Middle frontal gyrus (tissue), 1 donor: ENCODE results near the gene FAM24B.
"Not testable (repeated sequence)": the region's sequence is repeated elsewhere in the genome, so short reads cannot be mapped to it uniquely, and the experiment has no call there.

ENCODE experiments used
- DNase-seq: peaks from one replicate; pipeline ENCODE4 v3.0.0-alpha.2; 2015; ENCODE audit warnings: low spot score; ENCODE audit errors: extremely low spot score

Gene FAM24B

GRCh38 chr10:122879339-122880273 is at the start of gene FAM24B:
Gene FAM24B (minus strand): TSS chr10:122879581. CDS start chr10:122850515, 29,066 bp downstream.
- peak; percentile 96 for DNase-seq

- DNase-seq = no peak
These were observed 36.3 kb upstream of the FAM24B start for GRCh38 chr10:122915700-122916099.

DNA sequence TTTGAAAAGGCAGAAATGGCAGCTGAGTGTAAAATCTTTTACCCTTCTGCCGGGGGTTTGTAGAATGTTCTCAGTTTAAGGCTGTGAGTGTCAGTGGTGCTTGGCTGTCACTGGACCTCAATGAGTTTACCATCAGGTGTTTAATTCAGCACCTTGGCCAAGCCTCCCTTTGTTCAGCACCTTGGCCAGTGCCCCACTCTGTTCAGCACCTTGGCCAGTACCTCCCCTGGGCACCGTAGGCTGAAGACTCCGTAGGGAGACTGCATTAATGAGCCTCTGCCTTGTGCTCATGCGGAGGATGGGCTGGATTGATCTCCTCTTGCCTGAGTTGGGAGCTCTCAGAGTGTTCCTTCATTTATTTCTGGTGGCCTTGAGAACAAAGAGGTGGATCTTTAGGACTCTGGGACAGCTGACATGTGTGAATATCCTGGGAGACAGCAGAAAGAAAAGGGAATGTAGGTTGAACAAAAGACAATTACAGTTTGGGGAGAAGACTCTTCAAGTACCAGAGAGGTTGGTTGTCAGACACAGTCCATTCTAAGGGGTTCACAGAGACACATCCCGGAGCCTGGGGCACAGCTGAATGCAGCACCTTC is 32.6 kb upstream of the FAM24B start:
- no peak for DNase-seq

GRCh38 chr10:122910310-122910709 is 30.9 kb upstream of the FAM24B start, which contains the start of gene FAM24A:
Gene FAM24A (plus strand): TSS chr10:122910610. CDS start chr10:122911635, 1,025 bp downstream.
- DNase-seq = no peak

DNA sequence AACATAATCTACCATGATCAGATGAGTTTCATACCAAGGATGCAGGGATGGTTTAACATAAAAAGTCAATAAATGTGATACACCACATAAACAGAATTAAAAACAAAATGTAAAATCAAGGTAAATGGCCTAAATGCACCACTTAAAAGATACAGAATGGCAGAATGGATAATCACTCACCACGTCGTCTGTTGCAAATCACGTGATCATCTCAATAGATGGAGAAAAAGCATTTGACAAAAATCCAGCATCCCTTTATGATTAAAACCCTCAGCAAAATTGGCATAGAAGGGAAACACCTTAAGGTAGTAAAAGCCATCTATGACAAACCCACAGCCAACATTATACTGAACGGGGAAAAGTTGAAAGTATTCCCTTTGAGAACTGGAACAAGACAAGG is 24.5 kb upstream of the FAM24B start:
- DNase-seq = not testable (repeated sequence)

- no peak for DNase-seq
These were observed 15.0 kb upstream of the FAM24B start for GRCh38 chr10:122894261-122894944.

GRCh38 chr10:122884166-122884565 is 4.8 kb upstream of the FAM24B start:
- DNase-seq = no peak

DNA sequence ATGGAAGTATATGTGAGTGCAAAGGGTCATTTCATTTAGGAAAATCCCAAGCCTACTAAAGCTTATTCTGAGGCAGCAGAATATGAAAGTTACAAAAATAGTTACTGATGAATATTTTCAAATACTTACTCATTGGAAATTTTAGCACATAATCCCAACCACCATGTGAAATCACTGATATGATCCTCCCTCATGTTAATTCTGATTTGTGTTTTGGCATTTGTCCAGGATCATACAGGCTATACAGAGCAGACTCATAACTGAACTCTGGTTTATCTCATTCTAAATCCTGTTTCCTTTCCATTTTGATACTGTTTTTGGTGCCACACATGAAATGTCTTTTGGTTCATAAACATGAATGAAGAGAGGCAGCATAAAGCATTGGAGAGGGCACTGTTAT is 3.4 kb upstream of the FAM24B start:
- no peak for DNase-seq

- no peak for DNase-seq
These were observed 512 bp downstream of the FAM24B start for GRCh38 chr10:122878799-122879338.

DNA sequence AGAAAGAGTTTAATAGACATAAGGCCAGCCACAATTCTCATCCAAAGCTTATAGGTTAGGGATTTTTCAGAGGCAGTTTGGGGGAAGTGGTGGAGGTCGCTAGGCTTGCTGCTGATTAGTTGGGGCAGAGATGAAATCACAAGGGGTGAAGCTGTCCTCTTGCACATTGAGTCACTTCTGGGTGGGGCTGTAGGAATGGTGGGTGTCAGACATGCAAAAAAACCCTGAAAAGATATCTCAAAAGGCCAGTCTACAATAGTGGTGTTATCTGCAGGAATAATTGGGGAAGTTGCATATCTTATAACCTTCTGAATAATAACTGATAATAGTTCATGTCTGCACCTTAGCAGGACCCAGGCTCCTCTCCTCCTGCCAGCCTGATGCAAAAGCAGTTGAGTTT is 2.1 kb downstream of the FAM24B start:
- DNase-seq = no peak

GRCh38 chr10:122876467-122876855 is 2.9 kb downstream of the FAM24B start:
- no peak for DNase-seq

DNA sequence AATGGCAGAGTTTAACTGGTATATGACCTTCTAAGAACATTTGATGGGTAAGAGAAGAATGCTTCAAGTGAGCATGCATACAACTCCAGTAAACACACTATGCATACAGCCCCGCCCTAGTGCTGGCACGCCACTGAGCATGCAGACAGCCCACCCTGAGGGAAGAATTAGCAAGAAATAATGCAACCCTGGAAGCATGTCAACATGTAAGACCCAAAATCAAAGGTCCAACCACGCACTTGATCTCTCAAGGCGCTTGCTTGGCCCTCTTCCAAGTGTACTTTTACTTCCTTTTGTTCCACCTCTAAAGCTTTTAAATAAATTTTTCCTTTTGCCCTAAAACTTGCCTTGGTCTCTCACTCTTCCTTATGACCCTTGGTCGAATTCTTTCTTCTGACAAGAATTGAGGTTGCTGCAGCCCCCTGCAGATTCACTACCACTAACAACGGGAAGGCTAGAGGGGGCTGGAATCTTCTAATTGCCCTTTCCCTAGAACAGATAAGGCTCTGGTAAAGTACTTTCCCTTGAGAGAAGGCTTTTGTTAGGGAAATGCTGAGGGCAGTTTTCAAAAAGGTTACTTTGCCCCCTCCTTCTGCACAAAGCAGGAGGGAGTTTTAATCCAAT is 3.4 kb downstream of the FAM24B start:
- no peak for DNase-seq

- DNase-seq = not testable (repeated sequence)
These were observed 7.4 kb downstream of the FAM24B start for GRCh38 chr10:122871947-122872346.

GRCh38 chr10:122868768-122869167 is 10.6 kb downstream of the FAM24B start:
- DNase-seq = not testable (repeated sequence)

- not testable (repeated sequence) for DNase-seq
These were observed 12.5 kb downstream of the FAM24B start for GRCh38 chr10:122866757-122867482.

GRCh38 chr10:122864901-122865300 is 14.5 kb downstream of the FAM24B start:
- DNase-seq = no peak

DNA sequence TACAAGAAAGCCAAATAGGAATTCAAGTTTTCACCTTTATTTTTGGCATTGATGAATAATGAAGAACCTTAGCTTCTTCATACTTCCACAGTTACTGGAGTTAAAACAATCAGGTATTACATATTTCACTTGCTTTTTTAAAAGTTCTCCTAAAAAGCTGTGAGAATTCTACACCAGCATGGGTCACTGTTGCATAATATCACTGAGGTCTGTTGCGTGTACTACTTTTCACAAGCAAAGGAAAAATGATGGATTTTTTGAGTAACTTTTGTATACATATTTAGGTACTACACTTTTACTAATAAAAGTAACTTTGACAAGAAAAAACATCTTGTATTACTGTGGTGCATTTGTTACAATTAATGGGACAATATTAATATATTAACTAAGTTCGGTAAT is 15.2 kb downstream of the FAM24B start:
- no peak for DNase-seq

DNA sequence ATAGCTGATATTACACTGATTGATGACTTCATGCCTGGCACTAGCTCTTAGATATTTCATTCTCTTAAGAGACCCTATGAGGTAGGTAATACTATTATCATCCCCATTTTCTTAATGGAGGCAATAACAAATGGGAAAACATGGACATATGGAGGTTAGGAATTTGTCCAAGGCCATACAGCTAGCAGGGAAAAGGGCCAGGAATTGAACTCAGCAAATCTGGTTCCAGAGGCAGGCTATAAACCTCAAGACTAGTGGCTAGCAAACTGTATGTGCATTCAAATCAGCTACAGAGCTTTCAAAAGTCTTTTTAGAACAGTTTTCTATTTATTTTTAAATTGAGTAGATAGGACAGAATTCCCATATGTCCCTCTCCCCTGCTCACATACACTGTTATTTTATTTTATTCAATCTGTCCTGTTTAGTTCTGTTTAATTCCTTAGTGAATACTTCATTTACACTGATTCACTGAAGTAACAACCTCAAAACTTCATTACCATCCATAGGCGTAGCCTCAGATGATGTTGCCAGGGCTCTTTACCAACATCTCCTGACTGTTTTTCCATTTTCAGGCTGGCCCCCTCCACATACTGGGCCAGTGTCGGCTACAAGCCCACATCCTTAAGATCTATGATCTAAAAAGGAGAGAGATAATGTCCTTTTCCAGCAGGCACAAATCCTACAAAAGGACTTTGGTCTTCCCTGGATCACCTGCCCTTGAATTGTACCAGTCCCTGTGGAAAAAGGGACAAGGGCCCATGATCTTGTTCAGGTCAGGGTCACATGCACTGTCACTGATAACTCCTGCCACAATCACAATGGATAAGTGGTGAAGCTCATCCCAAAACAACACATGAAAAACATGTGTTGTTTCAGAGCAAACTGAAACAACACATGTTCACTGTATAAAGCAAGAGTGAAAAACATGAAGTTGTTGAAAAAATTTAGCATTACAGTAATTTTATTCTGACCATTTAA is 15.9 kb downstream of the FAM24B start:
- no peak for DNase-seq

DNA sequence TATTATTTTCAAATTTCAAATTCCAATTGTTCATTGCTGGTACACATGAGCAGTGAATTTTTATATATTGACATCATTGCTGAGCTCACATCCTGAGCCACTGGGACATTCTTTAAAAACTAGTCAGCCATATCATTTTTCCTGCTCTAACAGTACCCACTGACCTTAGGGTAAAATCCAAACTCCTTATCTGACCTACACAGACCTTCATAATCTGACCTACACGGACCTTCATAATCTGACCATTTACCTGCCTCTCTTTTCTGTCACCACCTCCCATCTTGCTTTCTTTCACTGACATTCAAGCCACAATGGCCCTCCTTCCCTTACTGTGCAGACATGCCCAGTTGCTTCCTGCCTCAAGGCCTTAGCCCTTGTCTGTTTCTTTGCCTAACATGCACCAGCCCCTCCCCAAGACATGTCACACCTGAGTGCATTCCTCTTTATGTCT is 17.6 kb downstream of the FAM24B start:
- no peak for DNase-seq
